Measurements from ENCODE around the gene MARS1.
A peak's percentile ranks its signal among the peaks of the same experiment; 100 is the strongest.

MARS1 gene

DNA sequence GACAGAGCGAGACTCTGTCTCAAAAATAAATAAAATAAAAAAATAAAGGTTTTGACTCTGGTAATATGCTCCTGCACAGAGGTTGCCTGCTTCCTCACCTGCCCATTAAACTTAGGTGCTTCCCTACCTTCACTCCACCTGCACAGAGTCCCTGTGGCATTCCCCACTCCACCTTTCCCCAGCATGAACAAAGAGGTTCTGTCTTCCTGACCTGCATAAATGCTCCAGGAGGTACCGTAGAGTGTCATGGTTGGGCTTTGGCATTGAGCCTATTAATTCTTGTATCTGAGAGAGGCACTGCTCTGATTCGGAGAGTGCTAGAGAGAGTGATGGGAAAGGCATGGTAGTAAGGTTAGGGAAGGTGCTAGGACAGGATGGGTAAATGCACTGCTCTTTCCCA is 14.5 kb upstream of the MARS1 start:
- no peak for DNase-seq (ENCODE audit: low read depth)

DNA sequence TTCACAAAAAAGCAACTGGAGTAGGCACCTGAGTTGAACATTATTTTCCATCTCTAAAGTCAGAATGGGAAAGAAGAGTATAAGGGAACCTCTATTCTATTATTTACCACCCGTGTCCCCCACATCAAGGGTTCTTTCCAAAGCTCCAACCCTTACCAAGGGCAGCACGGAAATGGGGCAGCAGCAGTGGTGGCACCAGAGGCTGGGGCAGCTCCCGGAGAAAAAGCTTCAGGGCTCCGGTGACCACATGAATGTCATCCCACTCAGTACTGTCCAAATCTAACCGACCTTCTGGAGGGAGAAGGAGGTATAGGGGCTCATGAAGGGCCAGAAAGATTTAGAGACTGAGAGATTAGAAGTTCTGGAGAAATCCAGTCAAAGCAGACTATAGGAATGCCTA is 14.0 kb upstream of the MARS1 start:
- no peak for DNase-seq (ENCODE audit: low read depth)

DNA sequence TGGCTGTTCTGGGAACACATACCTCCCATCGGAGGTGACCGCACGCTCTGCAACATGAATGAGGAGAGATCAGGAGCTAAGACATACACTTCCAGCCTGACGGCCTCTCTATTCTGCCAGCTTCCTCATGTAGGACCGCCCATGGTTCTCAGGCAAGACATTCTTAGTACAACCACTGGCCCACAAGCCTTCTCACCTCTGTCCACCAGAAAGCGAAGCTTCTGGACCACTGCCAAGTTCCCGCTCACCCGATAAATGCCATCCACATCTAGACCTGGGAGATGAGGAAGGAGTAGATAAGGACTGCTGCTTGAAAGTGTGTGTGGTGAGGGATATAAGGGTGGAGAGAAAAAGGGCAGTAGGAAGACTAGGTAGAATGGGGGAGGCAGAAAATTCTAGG is 13.4 kb upstream of the MARS1 start:
- DNase-seq (ENCODE audit: low read depth): no peak

DNA sequence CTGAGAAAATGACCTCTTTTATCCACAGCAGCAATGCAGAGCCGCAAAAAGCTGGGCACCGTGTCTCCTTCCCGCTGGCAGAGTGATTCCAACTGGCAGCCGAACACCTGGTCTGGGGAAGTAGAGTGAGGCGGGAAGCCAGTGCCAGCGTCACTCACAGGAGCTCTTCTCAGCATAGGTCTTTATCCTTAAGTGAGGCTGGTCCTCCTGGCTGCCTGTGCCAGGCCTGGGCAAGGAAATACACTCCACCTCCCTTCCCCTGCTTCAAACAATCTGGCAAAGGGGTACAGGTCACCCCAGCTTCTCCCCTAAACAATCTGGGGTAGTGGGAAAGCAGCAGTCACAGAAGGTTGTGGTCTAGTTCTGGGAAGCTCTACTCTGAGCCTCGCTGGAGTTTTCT is 13.0 kb upstream of the MARS1 start:
- no peak for DNase-seq (ENCODE audit: low read depth)

DNA sequence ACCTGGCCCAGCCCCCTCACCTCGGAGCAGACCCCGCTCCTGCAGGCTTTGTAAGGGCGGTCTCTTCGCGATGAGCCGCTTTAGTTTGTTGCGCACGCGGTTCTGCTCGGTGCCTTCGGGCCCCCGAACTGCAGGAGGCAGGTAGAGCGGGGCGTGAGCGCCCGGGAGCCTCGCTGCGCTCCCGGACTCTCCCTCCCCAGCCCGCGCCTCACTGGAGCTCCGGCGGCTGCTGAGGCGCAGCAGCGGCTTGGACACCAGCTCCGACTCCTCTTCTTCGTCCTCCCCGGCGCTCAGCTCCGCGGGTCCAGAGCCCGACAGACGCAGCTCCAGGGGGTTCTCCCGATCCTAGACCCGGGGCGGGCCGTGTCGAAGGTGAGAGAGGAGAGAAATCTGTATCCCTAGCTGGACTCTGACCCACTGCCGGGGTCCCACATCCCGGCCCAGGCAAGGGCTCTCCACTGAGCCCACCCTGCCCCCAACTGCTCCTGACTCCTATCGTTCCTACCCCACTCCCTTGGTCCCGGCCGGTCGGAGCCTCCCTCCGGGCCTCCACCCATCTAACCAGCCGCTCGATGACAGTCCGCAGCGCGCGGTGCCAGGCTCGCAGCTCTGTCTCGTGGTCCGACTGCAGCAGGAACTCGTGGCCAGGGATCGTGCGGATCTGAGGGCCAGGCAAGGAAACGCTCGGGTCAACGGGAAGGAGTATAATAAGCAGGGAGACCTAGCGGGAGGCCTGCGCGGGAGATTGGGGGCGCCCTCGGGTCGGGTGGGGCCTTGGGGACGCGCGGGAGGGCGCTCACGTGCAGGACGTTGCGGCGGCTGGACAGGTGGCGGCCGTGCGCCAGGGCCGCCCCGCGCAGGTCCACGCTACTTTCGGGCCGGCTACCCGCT is 12.4 kb upstream of the MARS1 start:
- no peak for DNase-seq (ENCODE audit: low read depth)

DNA sequence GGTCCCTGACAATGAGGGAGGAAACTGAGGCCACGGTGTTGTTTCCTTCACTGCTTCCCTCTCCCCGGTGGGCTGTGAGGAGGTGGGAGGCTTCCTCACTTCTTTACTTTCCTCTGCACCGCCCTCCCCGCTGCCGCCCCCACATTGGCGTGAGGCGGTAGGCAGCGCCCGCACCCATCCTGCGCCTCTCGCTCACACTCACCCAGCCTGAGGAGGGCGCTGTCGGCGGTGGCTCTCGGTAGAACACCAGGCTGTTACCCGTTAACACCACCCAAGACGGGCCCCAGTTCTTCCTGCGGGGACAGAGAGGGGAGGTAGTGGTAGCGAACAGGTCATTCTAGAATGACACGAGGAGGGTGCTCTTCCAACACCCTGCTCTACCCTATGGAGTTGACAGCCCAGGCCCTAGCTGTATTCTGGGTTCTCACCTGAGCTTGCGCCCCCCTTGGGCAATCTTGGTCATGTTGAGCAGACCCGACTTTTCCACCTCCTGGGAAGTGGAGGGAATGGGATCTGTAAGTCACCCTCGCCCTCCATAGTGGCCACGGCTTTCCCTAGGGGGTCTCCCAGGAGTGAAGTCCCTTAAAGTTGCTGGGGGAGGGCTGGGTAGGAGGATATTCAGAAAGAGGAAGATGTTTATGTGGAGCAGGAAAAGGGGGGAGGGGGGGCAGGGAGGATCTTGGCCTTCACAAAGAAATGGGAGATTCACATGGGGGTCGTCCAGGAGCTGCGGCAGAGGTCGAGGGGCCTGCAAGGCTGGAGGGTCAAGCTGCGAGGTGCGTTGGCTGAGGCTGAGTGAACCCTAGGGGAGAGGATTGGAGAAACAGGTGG is 11.5 kb upstream of the MARS1 start:
- peak; percentile 68 for DNase-seq (ENCODE audit: low read depth)

DNA sequence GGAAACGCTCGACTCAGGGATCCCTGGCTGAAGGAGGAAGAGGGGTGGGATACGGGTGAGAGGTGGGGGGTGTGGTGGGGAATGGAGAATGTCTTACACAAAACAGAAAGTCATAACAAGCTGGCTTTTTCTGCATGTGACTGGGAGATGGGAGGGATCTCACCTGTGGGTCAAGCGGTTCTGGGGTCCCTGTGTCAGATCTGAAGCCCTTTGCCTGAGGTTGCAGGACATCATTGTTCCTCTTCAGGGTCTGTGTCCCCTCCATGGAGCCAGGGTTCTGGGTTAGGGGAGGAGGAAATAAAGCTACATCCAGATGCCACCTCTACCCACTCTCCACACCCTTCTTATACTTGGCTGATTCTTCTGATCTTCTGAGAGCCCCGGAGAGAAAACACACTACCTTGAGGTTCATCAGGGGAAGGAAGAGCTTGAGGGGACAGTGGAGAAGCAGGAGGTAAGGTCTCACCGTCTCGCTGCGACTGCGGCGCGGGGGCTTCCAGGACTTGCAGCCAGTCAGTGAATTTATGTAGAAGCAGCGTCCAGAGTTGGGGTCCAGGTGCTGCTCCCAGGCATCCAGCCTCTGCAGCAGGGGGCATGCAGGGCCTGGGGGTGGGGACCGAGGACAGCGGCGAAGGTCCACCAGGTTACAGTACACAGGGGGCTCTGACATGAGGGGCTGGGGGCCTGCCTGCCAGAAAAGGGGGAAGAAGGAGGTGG is 10.7 kb upstream of the MARS1 start:
- no peak for DNase-seq (ENCODE audit: low read depth)

DNA sequence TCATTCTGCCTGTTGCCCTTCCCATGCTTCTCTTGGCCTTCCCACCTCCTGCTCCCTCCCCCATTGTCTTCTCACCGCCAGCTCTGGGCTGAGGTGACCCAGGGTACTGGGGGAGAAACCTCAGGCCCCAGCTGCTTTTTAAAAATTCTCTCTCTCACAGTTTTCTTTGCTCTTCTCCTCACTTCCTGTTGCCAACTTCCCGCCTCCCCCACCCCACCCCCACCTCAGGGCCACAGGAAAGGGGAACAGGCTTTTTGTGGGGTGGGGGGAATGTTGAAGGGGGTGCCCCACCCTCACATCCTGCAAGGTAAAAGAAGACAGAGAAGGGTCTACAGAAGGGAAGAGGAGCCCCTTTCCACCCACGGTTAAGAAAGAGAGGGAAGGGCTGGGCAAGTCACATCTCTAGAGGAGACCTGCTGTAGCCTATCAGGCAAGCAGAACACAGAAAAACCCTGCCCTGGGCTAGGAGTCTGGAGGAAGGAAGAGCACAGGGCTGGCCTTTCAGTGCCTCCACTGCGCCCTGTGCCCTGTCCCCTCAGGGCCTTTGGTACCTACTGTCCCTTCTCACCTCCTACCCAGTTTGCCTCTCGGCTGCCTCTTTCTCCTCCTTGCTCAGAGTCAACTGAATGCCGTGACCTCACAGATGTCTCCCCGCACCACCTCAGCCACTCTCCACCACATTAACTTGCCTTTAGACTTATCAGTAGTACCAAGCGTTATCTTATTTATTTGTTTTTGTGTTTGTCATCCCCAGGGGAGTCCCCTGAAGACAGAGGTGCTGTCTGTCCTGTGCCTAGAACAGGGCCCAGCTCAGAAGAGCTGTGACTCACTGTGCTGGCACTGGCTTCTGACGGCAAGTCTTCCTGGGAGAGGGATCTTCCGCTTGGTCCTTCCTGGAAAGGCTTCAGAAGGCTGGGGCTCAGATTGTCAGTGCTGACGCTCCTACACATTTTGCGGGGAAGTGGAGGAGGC is 9.9 kb upstream of the MARS1 start:
- no peak for DNase-seq (ENCODE audit: low read depth)

DNA sequence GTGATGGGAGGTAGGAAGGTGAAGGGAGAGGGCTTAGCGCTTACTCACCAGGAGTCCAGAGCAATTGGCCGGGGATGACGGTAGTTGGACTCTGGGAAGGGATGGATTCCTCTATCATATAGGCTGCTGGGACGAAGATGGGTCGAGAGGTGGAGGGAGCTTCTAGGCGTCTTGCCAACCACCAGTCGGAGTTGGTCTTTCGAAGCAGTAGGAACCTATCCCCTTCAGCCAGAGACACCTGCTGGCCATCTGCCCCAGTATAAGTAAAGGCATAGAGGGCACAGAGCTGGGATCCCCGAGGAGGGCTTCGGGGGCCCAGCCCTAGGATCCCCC is 8.9 kb upstream of the MARS1 start:
- no peak for DNase-seq (ENCODE audit: low read depth)

DNA sequence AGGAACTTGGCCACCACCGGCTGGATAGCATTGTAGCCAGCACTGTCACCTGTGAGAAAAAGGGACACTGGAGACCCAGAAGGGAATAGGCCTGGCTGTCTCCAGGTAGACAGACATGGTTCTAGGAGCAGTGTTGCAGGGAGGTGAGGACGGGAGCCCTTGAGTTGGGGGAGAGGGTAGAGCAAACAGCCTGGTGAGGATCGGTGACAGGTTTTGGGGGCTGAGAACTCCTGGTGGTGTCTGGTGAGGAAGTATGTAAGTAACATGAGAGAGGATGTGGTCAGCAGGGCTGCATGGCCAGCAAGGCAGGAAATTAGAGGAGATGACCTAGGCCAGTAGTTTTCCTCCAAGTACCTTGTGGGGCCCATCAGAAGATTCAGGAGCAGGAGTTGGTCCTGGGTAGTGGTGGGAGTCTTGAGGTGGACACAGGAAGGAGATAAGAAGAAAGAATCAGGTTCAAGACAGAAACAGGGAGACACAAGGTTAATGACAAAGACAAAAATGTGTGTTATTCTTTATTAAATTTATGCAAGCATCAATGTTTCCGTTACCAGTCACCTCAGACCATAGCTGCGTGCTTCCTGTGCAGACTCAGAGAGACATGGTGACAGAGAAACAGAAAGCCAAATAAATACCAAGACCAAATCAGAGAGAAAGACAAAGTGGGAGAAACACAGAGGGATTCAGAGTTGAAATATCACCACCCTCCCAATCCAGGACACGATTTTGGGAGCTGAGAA is 8.3 kb upstream of the MARS1 start, which contains the start of gene ARHGAP9:
ARHGAP9 (minus strand) TSS at position 491 of the 740 bp plus-strand sequence; CDS start at position 31, 460 bp downstream.
- no peak for DNase-seq (ENCODE audit: low read depth)

DNA sequence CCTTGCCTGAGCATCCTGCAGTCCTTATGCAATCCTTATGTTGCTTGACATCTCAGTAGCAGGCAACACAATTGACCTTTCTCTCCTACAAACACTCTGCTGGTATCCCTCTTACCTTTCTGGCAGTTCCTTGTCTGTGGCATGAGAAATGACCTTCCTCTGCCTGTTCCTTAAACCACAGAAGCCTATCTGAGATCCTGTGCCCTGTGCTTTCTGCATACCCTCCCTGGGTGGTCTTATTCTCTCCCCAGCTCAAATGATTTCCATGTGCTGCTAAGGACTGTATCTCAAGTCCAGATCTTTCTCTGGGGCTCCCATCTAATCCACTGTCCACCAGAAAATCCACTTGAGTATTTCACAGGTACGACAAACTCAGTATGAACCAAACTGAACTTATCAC is 6.2 kb upstream of the MARS1 start:
- DNase-seq (ENCODE audit: low read depth): no peak

DNA sequence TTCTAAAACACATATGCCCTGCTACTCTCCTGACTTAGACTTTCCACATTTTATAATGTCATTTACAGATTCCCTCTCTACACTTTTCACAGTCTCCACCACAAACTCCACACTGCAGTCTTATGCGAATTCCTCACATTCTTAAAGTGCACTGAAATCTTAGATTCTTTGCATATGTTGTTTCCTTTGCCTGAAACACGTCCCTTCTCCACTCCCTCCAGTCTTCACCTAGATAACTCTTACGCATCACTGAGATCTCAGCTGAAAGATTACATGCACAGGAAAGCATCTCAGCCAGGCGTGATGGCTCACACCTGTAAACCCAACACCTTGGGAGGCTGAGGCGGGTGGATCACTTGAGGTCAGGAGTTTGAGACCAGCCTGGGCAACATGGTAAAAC is 4.4 kb upstream of the MARS1 start:
- DNase-seq (ENCODE audit: low read depth): no peak

DNA sequence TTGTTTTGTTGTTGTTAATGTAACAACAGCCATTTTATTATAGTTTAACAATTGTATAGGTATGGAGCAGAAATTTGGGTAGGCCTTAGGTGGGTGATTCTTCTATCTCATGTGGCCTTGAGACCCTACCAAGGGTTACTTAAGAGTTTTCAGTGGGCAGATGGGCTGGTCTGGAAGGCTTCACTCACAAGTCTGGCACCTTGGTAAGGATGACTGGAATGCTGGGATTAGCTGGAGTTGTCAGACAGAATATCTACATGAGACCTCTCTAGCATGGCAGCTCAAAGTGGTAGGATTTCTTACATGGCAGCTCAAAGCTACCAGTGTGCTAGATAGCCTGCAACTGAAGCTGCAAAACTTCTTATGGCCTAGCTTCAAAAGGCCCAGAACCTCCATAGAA is 2.2 kb upstream of the MARS1 start:
- no peak for DNase-seq (ENCODE audit: low read depth)

DNA sequence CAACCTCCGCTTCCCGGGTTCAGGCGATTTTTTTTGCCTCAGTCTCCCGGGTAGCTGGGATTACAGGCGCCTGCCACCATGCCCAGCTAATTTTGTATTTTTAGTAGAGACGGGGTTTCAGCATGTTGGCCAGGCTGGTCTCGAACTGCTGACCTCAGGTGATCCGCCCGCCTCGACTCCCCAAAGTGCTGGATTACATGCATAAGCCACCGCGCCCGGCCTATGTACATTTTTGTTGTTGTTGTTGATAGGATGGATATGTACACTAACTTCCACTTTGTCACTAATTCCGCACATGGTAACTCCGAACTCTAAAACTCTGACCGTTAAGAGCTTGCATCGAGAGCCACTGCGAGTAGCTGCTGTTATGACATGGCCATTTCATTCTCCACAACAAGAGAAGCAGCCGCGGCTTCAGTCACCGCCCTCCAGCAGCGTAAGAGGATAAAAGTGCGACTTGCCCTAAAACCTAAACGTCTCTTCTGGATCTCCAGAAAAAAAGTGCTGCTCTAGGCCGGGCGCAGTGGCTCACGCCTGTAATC is 742 bp upstream of the MARS1 start:
- no peak for DNase-seq (ENCODE audit: low read depth)

DNA sequence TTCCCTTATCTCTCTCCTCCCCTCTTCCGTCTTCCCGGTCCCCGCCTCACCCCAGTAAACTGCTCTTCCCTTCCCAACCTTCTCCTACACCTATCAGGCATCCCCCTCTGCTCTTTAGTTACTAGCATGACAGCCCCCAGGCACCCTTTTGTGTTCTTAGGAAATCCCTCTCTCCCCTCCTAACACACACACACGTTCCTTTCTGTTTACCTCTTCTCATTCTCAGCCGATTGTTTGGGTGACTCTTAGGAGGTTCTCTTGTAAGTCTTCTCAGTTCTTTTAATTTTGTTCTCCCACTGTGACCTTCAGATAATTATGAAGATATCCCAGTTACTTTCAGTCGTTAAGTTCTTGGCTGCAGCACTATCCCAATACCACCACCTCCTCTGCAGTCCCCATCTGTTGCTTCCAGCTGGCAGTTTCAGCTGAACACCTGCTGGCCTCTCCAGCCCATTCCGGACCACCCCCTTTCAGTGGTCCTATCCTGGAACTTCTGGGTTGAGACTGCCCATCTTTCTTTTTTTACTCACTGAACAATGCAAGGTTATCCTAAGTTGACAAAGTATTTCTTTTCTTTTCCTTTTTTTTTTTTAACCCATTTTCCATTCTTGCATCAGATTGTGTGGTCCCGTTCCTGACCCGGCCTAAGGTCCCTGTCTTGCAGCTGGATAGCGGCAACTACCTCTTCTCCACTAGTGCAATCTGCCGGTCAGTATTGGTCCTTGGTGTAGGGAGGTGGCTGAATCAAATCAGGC is 711 bp downstream of the MARS1 start:
- no peak for DNase-seq (ENCODE audit: low read depth)

DNA sequence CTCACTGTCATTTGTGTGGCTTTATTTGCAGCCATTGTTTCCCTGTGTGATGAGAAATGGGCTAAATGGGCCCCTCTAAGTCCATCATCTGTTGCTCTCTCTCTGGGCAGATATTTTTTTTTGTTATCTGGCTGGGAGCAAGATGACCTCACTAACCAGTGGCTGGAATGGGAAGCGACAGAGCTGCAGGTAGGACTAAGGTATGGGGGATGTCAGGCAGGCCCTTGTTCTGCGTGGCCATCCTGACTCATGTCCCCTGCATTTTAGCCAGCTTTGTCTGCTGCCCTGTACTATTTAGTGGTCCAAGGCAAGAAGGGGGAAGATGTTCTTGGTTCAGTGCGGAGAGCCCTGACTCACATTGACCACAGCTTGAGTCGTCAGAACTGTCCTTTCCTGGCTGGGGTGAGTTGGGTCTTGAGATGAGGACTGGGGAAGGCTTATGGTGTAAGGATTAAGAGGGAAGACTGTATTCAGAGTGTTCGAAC is 1.3 kb downstream of the MARS1 start:
- no peak for DNase-seq (ENCODE audit: low read depth)

DNA sequence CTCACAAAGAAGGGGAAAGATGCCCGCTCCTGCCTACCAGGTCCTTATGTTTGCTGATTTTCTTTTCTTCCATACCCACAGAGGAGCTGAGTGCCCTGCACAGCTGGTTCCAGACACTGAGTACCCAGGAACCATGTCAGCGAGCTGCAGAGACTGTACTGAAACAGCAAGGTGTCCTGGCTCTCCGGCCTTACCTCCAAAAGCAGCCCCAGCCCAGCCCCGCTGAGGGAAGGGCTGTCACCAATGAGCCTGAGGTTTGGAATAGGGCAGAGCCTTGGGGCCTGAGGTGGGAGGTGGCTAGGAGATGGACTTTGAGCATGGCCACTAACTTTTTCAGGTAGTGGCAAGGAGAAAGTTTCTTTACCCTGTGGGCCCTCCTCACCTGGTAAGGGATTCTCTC is 2.3 kb downstream of the MARS1 start:
- DNase-seq (ENCODE audit: low read depth): no peak

DNA sequence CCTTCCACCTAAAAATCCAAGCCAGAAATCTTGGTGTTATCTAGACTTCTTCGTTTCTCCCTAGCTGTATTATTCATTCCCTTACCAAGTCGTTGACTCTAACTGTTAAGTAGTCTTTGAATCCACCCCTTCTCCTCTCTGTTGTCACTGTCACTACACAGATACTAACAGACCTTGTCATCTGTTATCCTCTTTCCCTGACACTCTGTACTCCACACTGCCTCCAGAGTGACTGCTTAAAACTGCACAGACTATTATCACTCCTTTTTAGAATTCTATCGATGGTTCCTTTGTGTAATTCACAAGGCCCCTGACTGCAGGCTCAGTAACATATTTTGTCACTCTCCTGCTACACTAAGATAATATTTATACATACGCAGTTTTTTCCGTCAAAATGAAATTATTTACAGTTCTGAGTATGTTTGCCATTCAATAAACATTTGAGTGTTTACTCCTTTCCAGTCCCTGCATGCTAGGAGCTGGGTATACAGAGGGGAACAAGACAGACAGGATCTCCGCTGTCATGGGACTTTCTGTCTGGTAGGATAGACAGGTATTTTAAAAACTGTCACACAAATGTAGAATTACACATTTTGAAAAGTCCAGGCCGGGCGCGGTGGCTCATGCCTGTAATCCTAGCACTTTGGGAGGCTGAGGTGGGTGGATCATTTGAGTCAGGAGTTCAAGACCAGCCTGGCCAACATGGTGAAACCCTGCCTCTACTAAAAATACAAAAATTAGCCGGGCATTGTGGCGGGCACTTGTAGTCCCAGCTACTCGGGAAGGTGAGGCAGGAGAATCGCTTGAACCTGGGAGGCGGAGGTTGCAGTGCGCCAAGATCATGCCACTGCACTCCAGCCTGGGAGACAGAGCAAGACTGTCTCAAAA is 3.8 kb downstream of the MARS1 start:
- DNase-seq (ENCODE audit: low read depth): no peak
